ENCODE measurements around the gene SAG. TPM values are rescaled to one million over a fixed set of nuclear protein-coding genes. Genes with fewer than 3 reads are reported as not detected.

The SAG gene
- total and polyA plus RNA-seq, 7 donors, result not detected

GRCh38 chr2:233367586-233367985 lies 60.0 kb downstream of the SAG start:
- Histone ChIP-seq H3K9me3 (no peaks in the 10 kb centered on the region), H3K4me1 (peaks cover 0 to 33% (median 19%) of the 10 kb centered on the region in 4 donors), H3K27me3 (no peaks in the 10 kb centered on the region), H3K4me3 (no peak overlapping the region), H3K36me3 (peaks cover 0 to 12% (median 0%) of the 10 kb centered on the region in 4 donors), H3K27ac (no peak overlapping the region)
- intact Hi-C loops (cut with DNase I), result no loop called here
- no peak for DNase-seq
- 79 to 92% methylated on average over 3 of the region's 3 CpGs for WGBS, 2 donors
- no peak for TF ChIP-seq POLR2AphosphoS5 (IDR thresholded peaks at IDR 0.05)
- no peak for TF ChIP-seq POLR2A (IDR thresholded peaks at IDR 0.05)
- TF ChIP-seq EP300 (IDR thresholded peaks at IDR 0.05), result no peak
- no peak for TF ChIP-seq CTCF (IDR thresholded peaks at IDR 0.05)

- Histone ChIP-seq H3K36me3 (peaks cover 0 to 10% (median 0%) of the 10 kb centered on the region in 4 donors), H3K9me3 (no peaks in the 10 kb centered on the region), H3K27ac (no peak overlapping the region), H3K27me3 (no peaks in the 10 kb centered on the region), H3K4me1 (peaks cover 0 to 33% (median 19%) of the 10 kb centered on the region in 4 donors), H3K4me3 (no peak overlapping the region)
- TF ChIP-seq POLR2AphosphoS5 (IDR thresholded peaks at IDR 0.05) (no peak), CTCF (IDR thresholded peaks at IDR 0.05) (no peak), EP300 (IDR thresholded peaks at IDR 0.05) (no peak), POLR2A (IDR thresholded peaks at IDR 0.05) (no peak)
- intact Hi-C loops (cut with DNase I), result no loop called here
- WGBS, 2 donors, result 82 to 86% methylated on average over 5 of the region's 5 CpGs
- DNase-seq, result no peak
These were observed 61.1 kb downstream of the SAG start for GRCh38 chr2:233368756-233369155.

- H3K27ac ChIP-seq, result peak overlapping the region in 1 of 4 donors; percentile 22
- 87 to 94% methylated on average over 8 of the region's 8 CpGs for WGBS, 2 donors
- peak; percentile 29 for DNase-seq
- H3K4me3 ChIP-seq, result no peak overlapping the region
- peaks cover 0 to 33% (median 21%) of the 10 kb centered on the region in 4 donors for H3K4me1 ChIP-seq
- H3K27me3 ChIP-seq, result no peaks in the 10 kb centered on the region
- peaks cover 0 to 8% (median 0%) of the 10 kb centered on the region in 4 donors for H3K36me3 ChIP-seq
- intact Hi-C loops (cut with DNase I), result no loop called here
- no peaks in the 10 kb centered on the region for H3K9me3 ChIP-seq
- TF ChIP-seq CTCF (IDR thresholded peaks at IDR 0.05), result no peak
- no peak for TF ChIP-seq EP300 (IDR thresholded peaks at IDR 0.05)
- no peak for TF ChIP-seq POLR2A (IDR thresholded peaks at IDR 0.05)
- TF ChIP-seq POLR2AphosphoS5 (IDR thresholded peaks at IDR 0.05), result no peak
These were observed 61.8 kb downstream of the SAG start for GRCh38 chr2:233369462-233369861.

- Histone ChIP-seq H3K4me3 (no peak overlapping the region), H3K36me3 (peaks cover 0 to 8% (median 0%) of the 10 kb centered on the region in 4 donors), H3K27ac (peak overlapping the region in 1 of 4 donors; percentile 22), H3K4me1 (peaks cover 0 to 33% (median 23%) of the 10 kb centered on the region in 4 donors), H3K27me3 (no peaks in the 10 kb centered on the region), H3K9me3 (no peaks in the 10 kb centered on the region)
- 76 to 83% methylated on average over 9 of the region's 9 CpGs for WGBS, 2 donors
- intact Hi-C loops (cut with DNase I), result no loop called here
- TF ChIP-seq POLR2AphosphoS5 (IDR thresholded peaks at IDR 0.05) (no peak), POLR2A (IDR thresholded peaks at IDR 0.05) (no peak), EP300 (IDR thresholded peaks at IDR 0.05) (no peak), CTCF (IDR thresholded peaks at IDR 0.05) (no peak)
- DNase-seq, result peak; percentile 58
These were observed 62.5 kb downstream of the SAG start for GRCh38 chr2:233369897-233370685.
